ENCODE results near the gene GATA5.

- TF ChIP-seq CTCF (IDR thresholded peaks at IDR 0.05), result no peak
- no peak for TF ChIP-seq FOXM1 (IDR thresholded peaks at IDR 0.05; ENCODE audit: low read depth)
- no peak for TF ChIP-seq EP300 (IDR thresholded peaks at IDR 0.05; ENCODE audit: borderline replicate concordance in 1 of 2, low read depth in 1 of 2, low read length in 1 of 2)
- TF ChIP-seq MAX (IDR thresholded peaks at IDR 0.05; ENCODE audit: low read depth), result no peak
- TF ChIP-seq SMC3 (IDR thresholded peaks at IDR 0.05; ENCODE audit: low read depth, low read length), result no peak
- no peak for TF ChIP-seq FOXJ3 (CRISPR knock-in tag; IDR thresholded peaks at IDR 0.05)
- no peak for TF ChIP-seq RAD21 (IDR thresholded peaks at IDR 0.05; ENCODE audit: low read length)
These were observed 57.6 kb downstream of the GATA5 start for GRCh38 chr20:62417981-62418708.
